ENCODE data around the gene CRMP1. TPM values are rescaled to one million over a fixed set of nuclear protein-coding genes. Genes with fewer than 3 reads are reported as not detected.
A peak's percentile ranks its signal among the peaks of the same experiment; 100 is the strongest.

The CRMP1 gene
- 77.5 and 83.4 TPM in 2 replicates for total RNA-seq (2021)
- percentile 71 among the genes with signal in this experiment for Bru-seq, nascent RNA
- BruChase-seq, experiment 1, labeled RNA remaining after a 2-hour chase: percentile 74 among the genes with signal in this experiment
- BruChase-seq, experiment 2, labeled RNA remaining after a 6-hour chase: percentile 74 among the genes with signal in this experiment
- long read RNA-seq, transcript CRMP1-202 (14 exons, 2,911 nt): major isoform, 140 of 213 reads
- long read RNA-seq, partial matches to known transcripts: 32 of 213 reads
- long read RNA-seq, other reads (novel, unspliced or antisense): 34 of 213 reads

DNA sequence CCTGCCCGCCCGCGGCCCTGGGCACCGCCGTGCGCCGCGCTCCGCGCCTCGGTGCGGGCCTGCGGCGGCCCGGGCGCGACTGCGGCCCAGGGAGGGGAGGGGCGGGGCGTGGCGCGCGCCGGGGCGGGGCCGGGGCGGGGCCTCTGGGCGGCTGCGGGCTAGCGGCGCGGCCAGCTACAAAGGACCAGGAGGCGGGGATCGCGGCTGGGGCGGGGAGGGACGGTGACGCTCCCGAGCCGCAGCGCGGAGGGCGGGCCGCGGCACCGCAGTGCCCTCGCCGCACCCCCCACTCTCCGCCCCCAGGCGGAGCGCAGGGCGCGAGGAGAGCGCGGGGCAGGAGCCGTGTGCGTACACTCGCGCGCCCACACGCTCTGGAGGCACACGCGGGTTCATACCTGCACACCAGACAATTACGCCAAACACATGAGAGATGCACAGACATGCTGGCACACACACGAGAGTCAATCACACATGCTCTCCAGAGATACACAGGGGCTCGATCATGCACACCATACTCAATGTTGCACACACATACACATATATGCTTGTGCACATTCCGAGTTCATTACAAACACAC, at the start of gene CRMP1:
Gene CRMP1, minus strand, starts transcription at position 83 of the 577 bp plus-strand sequence. CDS start 117 bp downstream, outside the sequence.
- H3K36me3 ChIP-seq (ENCODE audit: insufficient read depth, low read length, poor library complexity, severe bottlenecking): no peaks in the 10 kb centered on the region
- H3K4me3 ChIP-seq (ENCODE audit: low read depth, low read length, poor library complexity, severe bottlenecking): peak within 1 kb of the TSS; percentile 31
- no peaks in the 10 kb centered on the region for H3K9me3 ChIP-seq (ENCODE audit: low read depth, low read length, poor library complexity, severe bottlenecking)
- H3K27me3 ChIP-seq (replicated peaks; ENCODE audit: insufficient read depth, low read depth, low read length, poor library complexity): peaks cover 16% of the 10 kb centered on the region
- no TSS peak for BruUV-seq (replicated peaks)
- no peak within 1 kb of the TSS for H3K27ac ChIP-seq (ENCODE audit: low read depth, low read length, poor library complexity, severe bottlenecking)
- intact Hi-C loops (cut with micrococcal nuclease; ENCODE audit: unreplicated experiment): loop anchor here (5.0 kb wide), 1 partner anchor 84 kb away; no protein-coding TSS in a partner anchor
- CTCF ChIA-PET: no interaction called here
- no peak for TF ChIP-seq EZH2 (IDR thresholded peaks at IDR 0.05; ENCODE audit: borderline replicate concordance, low read depth, low read length, poor library complexity, severe bottlenecking)
- TF ChIP-seq, protein P1, sequence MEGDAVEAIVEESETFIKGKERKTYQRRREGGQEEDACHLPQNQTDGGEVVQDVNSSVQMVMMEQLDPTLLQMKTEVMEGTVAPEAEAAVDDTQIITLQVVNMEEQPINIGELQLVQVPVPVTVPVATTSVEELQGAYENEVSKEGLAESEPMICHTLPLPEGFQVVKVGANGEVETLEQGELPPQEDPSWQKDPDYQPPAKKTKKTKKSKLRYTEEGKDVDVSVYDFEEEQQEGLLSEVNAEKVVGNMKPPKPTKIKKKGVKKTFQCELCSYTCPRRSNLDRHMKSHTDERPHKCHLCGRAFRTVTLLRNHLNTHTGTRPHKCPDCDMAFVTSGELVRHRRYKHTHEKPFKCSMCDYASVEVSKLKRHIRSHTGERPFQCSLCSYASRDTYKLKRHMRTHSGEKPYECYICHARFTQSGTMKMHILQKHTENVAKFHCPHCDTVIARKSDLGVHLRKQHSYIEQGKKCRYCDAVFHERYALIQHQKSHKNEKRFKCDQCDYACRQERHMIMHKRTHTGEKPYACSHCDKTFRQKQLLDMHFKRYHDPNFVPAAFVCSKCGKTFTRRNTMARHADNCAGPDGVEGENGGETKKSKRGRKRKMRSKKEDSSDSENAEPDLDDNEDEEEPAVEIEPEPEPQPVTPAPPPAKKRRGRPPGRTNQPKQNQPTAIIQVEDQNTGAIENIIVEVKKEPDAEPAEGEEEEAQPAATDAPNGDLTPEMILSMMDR (conservative IDR thresholded peaks at IDR 0.05; ENCODE audit: low read depth, low read length): no peak
- H3K4me1 ChIP-seq (ENCODE audit: insufficient read depth, low read length, poor library complexity, severe bottlenecking): peaks cover 35% of the 10 kb centered on the region
- DNase-seq (ENCODE audit: low spot score): peak; percentile 82
- POLR2A ChIA-PET (ENCODE audit: low non-redundant PET): no interaction called here

DNA sequence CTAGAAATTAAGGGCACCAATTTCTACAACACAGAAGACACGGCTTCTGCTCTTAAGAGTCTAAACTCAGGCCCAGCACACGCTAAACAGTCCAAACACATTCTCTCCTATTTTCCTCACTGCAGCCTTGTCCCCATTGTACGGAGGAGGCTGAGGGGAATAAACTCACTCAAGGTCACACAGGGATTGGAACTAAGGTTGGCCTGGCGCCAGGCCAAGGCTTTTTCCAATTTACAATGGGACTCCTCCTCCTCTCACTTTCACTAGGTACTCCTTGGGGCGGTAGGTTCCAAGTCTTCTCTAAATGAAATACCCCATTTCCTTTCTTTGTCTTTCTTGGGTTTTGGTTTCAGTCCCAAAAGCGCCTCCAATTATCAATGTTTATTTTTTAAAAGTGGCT, 48.7 kb upstream of the CRMP1 start:
- Histone ChIP-seq H3K27me3 (replicated peaks; ENCODE audit: insufficient read depth, low read depth, low read length, poor library complexity) (no peaks in the 10 kb centered on the region), H3K9me3 (ENCODE audit: low read depth, low read length, poor library complexity, severe bottlenecking) (peaks cover 6% of the 10 kb centered on the region), H3K4me1 (ENCODE audit: insufficient read depth, low read length, poor library complexity, severe bottlenecking) (no peaks in the 10 kb centered on the region), H3K27ac (ENCODE audit: low read depth, low read length, poor library complexity, severe bottlenecking) (no peak overlapping the region), H3K4me3 (ENCODE audit: low read depth, low read length, poor library complexity, severe bottlenecking) (no peak overlapping the region), H3K36me3 (ENCODE audit: insufficient read depth, low read length, poor library complexity, severe bottlenecking) (no peaks in the 10 kb centered on the region)
- ChIA-PET POLR2A (ENCODE audit: low non-redundant PET) (no interaction called here), CTCF (no interaction called here)
- DNase-seq (ENCODE audit: low spot score): no peak
- intact Hi-C loops (cut with micrococcal nuclease; ENCODE audit: unreplicated experiment): no loop called here
- no peak for TF ChIP-seq EZH2 (IDR thresholded peaks at IDR 0.05; ENCODE audit: borderline replicate concordance, low read depth, low read length, poor library complexity, severe bottlenecking)
- BruUV-seq (replicated peaks): no TSS peak

DNA sequence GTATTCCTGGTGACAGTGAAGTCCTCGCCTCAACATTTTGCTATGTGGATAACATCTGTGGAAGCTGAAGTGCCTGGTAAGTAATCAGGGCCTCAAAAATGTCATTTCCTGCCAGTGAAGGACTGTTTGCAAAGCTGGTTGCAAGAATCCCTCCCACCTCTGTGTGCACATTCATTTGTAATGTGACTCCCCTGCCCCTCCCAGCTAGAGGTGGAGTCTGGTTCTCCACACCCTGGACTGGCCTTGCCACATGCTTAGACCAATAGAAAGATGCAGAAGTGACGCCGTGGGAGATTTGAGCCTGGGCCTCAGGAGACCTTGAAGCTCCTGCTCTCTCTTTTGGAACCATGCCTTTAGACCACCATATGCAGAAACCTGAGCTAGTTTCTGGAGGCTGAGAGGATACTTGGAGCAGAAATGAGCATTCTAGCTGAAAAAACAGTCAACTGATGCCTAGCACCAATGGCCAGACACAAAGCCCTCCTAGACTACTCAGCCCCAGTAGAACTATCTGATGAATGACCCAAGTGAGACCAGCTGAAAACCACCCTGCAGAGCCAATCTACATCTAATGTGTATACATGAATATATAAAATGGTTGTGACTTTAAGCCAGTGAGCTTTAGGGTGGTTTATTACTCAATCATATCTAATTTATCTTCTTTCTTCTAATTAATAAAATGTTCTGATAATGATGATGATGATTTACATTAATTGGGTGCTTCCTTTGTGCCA, 47.8 kb upstream of the CRMP1 start:
- Histone ChIP-seq H3K27ac (ENCODE audit: low read depth, low read length, poor library complexity, severe bottlenecking) (no peak overlapping the region), H3K27me3 (replicated peaks; ENCODE audit: insufficient read depth, low read depth, low read length, poor library complexity) (no peaks in the 10 kb centered on the region), H3K9me3 (ENCODE audit: low read depth, low read length, poor library complexity, severe bottlenecking) (peaks cover 6% of the 10 kb centered on the region), H3K36me3 (ENCODE audit: insufficient read depth, low read length, poor library complexity, severe bottlenecking) (no peaks in the 10 kb centered on the region), H3K4me3 (ENCODE audit: low read depth, low read length, poor library complexity, severe bottlenecking) (no peak overlapping the region), H3K4me1 (ENCODE audit: insufficient read depth, low read length, poor library complexity, severe bottlenecking) (no peaks in the 10 kb centered on the region)
- DNase-seq (ENCODE audit: low spot score): peak; percentile 78
- POLR2A ChIA-PET (ENCODE audit: low non-redundant PET): interaction anchor here (0.6 kb wide), 1 partner anchor 21 kb away, joined by 6 read pairs; no protein-coding TSS in a partner anchor
- BruUV-seq (replicated peaks): no TSS peak
- TF ChIP-seq, protein P1 (conservative IDR thresholded peaks at IDR 0.05; ENCODE audit: low read depth, low read length): no peak
- TF ChIP-seq EZH2 (IDR thresholded peaks at IDR 0.05; ENCODE audit: borderline replicate concordance, low read depth, low read length, poor library complexity, severe bottlenecking): no peak
- intact Hi-C loops (cut with micrococcal nuclease; ENCODE audit: unreplicated experiment): no loop called here
- CTCF ChIA-PET: no interaction called here

All from A673 (cell line).